PC-9 (cell line): ENCODE results near the gene TAOK1.

Experiments used
- CTCF ChIP-seq: fragments of 200-600 bp; sonication (generic); conservative IDR thresholded peaks from 2 replicates; pipeline ENCODE4 v1.6.1; 2017; ENCODE audit warnings: mixed run types, antibody characterized with exemption, mild to moderate bottlenecking, moderate library complexity
- EZH2 ChIP-seq: fragments of 200-600 bp; sonication (generic); IDR thresholded peaks from 2 replicates; pipeline ENCODE4 v1.8.0; 2017; ENCODE audit warnings: antibody characterized with exemption, low read depth

- TF ChIP-seq CTCF (no peak), EZH2 (no peak)
Measured at GRCh38 chr17:29386760-29387159, 3.4 kb upstream of the TAOK1 start.
